ENCODE data around the gene PCGF1.
"Not testable (repeated sequence)": the region's sequence is repeated elsewhere in the genome, so short reads cannot be mapped to it uniquely, and the experiment has no call there.

DNA sequence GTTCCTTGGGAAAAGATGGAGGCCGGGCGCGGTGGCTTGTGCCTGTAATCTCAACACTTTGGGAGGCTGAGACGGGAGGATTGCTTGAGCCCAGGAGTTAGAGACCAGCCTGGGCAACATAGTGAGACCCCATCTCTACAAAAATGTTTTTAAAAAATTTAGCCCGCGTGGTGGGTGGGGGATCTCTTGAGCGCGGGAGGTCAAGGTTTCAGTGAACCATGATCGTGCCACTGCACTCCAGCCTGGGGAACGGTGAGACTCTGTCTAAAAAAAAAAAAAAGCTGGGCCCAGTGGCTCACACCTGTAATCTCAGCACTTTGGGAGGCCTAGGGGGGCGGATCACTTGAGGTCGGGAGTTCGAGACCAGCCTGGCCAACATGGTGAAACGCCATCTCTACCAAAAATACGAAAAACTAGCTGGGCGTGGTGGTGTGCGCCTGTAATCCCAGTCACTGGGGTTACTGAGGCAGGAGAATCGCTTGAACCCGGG is 23.8 kb downstream of the PCGF1 start:
- TF ChIP-seq, protein P1, sequence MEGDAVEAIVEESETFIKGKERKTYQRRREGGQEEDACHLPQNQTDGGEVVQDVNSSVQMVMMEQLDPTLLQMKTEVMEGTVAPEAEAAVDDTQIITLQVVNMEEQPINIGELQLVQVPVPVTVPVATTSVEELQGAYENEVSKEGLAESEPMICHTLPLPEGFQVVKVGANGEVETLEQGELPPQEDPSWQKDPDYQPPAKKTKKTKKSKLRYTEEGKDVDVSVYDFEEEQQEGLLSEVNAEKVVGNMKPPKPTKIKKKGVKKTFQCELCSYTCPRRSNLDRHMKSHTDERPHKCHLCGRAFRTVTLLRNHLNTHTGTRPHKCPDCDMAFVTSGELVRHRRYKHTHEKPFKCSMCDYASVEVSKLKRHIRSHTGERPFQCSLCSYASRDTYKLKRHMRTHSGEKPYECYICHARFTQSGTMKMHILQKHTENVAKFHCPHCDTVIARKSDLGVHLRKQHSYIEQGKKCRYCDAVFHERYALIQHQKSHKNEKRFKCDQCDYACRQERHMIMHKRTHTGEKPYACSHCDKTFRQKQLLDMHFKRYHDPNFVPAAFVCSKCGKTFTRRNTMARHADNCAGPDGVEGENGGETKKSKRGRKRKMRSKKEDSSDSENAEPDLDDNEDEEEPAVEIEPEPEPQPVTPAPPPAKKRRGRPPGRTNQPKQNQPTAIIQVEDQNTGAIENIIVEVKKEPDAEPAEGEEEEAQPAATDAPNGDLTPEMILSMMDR (IDR thresholded peaks at IDR 0.05; ENCODE audit: insufficient read depth, low read length) = not testable (repeated sequence)
- TF ChIP-seq, protein P2, sequence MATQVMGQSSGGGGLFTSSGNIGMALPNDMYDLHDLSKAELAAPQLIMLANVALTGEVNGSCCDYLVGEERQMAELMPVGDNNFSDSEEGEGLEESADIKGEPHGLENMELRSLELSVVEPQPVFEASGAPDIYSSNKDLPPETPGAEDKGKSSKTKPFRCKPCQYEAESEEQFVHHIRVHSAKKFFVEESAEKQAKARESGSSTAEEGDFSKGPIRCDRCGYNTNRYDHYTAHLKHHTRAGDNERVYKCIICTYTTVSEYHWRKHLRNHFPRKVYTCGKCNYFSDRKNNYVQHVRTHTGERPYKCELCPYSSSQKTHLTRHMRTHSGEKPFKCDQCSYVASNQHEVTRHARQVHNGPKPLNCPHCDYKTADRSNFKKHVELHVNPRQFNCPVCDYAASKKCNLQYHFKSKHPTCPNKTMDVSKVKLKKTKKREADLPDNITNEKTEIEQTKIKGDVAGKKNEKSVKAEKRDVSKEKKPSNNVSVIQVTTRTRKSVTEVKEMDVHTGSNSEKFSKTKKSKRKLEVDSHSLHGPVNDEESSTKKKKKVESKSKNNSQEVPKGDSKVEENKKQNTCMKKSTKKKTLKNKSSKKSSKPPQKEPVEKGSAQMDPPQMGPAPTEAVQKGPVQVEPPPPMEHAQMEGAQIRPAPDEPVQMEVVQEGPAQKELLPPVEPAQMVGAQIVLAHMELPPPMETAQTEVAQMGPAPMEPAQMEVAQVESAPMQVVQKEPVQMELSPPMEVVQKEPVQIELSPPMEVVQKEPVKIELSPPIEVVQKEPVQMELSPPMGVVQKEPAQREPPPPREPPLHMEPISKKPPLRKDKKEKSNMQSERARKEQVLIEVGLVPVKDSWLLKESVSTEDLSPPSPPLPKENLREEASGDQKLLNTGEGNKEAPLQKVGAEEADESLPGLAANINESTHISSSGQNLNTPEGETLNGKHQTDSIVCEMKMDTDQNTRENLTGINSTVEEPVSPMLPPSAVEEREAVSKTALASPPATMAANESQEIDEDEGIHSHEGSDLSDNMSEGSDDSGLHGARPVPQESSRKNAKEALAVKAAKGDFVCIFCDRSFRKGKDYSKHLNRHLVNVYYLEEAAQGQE (IDR thresholded peaks at IDR 0.05; ENCODE audit: insufficient replicate concordance, low read depth) = not testable (repeated sequence)

Measured in HL-60 (cell line).